ENCODE measurements around the gene SRRM2. TPM values are rescaled to one million over a fixed set of nuclear protein-coding genes. Genes with fewer than 3 reads are reported as not detected.

SRRM2 gene
- polyA plus RNA-seq, 1 experiment: 105 TPM

GRCh38 chr16:2771496-2772402, 19.3 kb downstream of the SRRM2 start:
- no peak for TF ChIP-seq CTCF (IDR thresholded peaks at IDR 0.05; ENCODE audit: insufficient read depth, low read depth, low read length)
- POLR2A ChIA-PET: no interaction called here
- H3K36me3 ChIP-seq (ENCODE audit: control insufficient read depth, insufficient read depth, low read length): peaks cover 64% of the 10 kb centered on the region

GRCh38 chr16:2773188-2773968, 20.9 kb downstream of the SRRM2 start:
- no peaks in the 10 kb centered on the region for H3K27me3 ChIP-seq (ENCODE audit: control insufficient read depth, insufficient read depth, low read length)
- DNase-seq (ENCODE audit: low read depth): no peak
- peaks cover 48% of the 10 kb centered on the region for H3K36me3 ChIP-seq (ENCODE audit: control insufficient read depth, insufficient read depth, low read length)
- ChIA-PET POLR2A (no interaction called here), CTCF (no interaction called here)
- H3K4me3 ChIP-seq (ENCODE audit: low read depth, low read length): no peak overlapping the region
- TF ChIP-seq CTCF (IDR thresholded peaks at IDR 0.05; ENCODE audit: insufficient read depth, low read depth, low read length): no peak

More at GRCh38 chr16:2771496-2772402, 19.3 kb downstream of the SRRM2 start:
- H3K4me3 ChIP-seq (ENCODE audit: low read depth, low read length): no peak overlapping the region
- no peaks in the 10 kb centered on the region for H3K27me3 ChIP-seq (ENCODE audit: control insufficient read depth, insufficient read depth, low read length)
- DNase-seq (ENCODE audit: low read depth): no peak
- CTCF ChIA-PET: interaction anchor here (1.0 kb wide), 1 partner anchor 12 kb away, joined by 4 read pairs; no protein-coding TSS in a partner anchor

- Histone ChIP-seq H3K27me3 (ENCODE audit: control insufficient read depth, insufficient read depth, low read length) (no peaks in the 10 kb centered on the region), H3K4me3 (ENCODE audit: low read depth, low read length) (no peak overlapping the region), H3K36me3 (ENCODE audit: control insufficient read depth, insufficient read depth, low read length) (peaks cover 38% of the 10 kb centered on the region)
- POLR2A ChIA-PET: no interaction called here
- CTCF ChIA-PET: interaction anchor here (1.3 kb wide), 1 partner anchor 16 kb away, joined by 5 read pairs; no protein-coding TSS in a partner anchor
- TF ChIP-seq CTCF (IDR thresholded peaks at IDR 0.05; ENCODE audit: insufficient read depth, low read depth, low read length): no peak
- DNase-seq (ENCODE audit: low read depth): no peak
Observed at GRCh38 chr16:2774161-2774891, 21.9 kb downstream of the SRRM2 start.

GRCh38 chr16:2775131-2775716, 22.8 kb downstream of the SRRM2 start:
- Histone ChIP-seq H3K36me3 (ENCODE audit: control insufficient read depth, insufficient read depth, low read length) (peaks cover 30% of the 10 kb centered on the region), H3K4me3 (ENCODE audit: low read depth, low read length) (no peak overlapping the region), H3K27me3 (ENCODE audit: control insufficient read depth, insufficient read depth, low read length) (no peaks in the 10 kb centered on the region)
- TF ChIP-seq CTCF (IDR thresholded peaks at IDR 0.05; ENCODE audit: insufficient read depth, low read depth, low read length): no peak
- no peak for DNase-seq (ENCODE audit: low read depth)
- ChIA-PET POLR2A (no interaction called here), CTCF (interaction anchor here (1.3 kb wide), 1 partner anchor 17 kb away, joined by 5 read pairs; no protein-coding TSS in a partner anchor)
